ENCODE results near the gene SNX3.

- TF ChIP-seq CTCF (IDR thresholded peaks at IDR 0.05 in 4 of 5, conservative IDR thresholded peaks at IDR 0.05 in 1 of 5) (no peak), POLR2A (IDR thresholded peaks at IDR 0.05) (no peak)
These were observed 17.0 kb upstream of the SNX3 start for GRCh38 chr6:108277831-108278230.

All from gastrocnemius medialis (tissue), 4 donors.